Loucy (cell line): ENCODE data around the gene CHAMP1.
"Not testable (repeated sequence)": the region's sequence is repeated elsewhere in the genome, so short reads cannot be mapped to it uniquely, and the experiment has no call there.

Experiments used
- H2AFZ ChIP-seq: fragments of 200-600 bp; sonication (generic); 2 replicates; pipeline ENCODE4 v1.6.0; 2016; ENCODE audit warnings: antibody characterized with exemption, mild to moderate bottlenecking, low read length, moderate library complexity
- H3F3A ChIP-seq: fragments of 200-600 bp; 2 replicates; pipeline ENCODE4 v1.6.0; 2016; ENCODE audit warnings: antibody characterized with exemption, low read depth, mild to moderate bottlenecking
- H3K27me3 ChIP-seq: fragments of 200-600 bp; sonication (generic); 2 replicates; pipeline ENCODE4 v1.6.1; 2014; ENCODE audit warnings: low read length, mild to moderate bottlenecking; ENCODE audit not compliant: insufficient read depth, poor library complexity, severe bottlenecking
- H3K36me3 ChIP-seq: fragments of 200-600 bp; sonication (generic); 2 replicates; pipeline ENCODE4 v1.6.1; 2016; ENCODE audit warnings: low read length; ENCODE audit not compliant: insufficient read depth
- H3K4me1 ChIP-seq: fragments of 200-600 bp; sonication (generic); 2 replicates; pipeline ENCODE4 v1.5.1; 2014; ENCODE audit warnings: low read length, mild to moderate bottlenecking; ENCODE audit not compliant: insufficient read depth, poor library complexity, severe bottlenecking
- H3K4me2 ChIP-seq: fragments of 200-600 bp; sonication (generic); 2 replicates; pipeline ENCODE4 v1.6.0; 2014; ENCODE audit warnings: antibody characterized with exemption, low read length, low read depth, mild to moderate bottlenecking; ENCODE audit not compliant: poor library complexity, severe bottlenecking
- H3K4me3 ChIP-seq: fragments of 200-600 bp; sonication (generic); 2 replicates; pipeline ENCODE4 v1.5.1; 2014; ENCODE audit warnings: low read length, mild to moderate bottlenecking, mixed read lengths; ENCODE audit not compliant: poor library complexity, severe bottlenecking
- H3K79me2 ChIP-seq: fragments of 200-600 bp; sonication (generic); 2 replicates; pipeline ENCODE4 v1.6.1; 2014; ENCODE audit warnings: low read length; ENCODE audit not compliant: insufficient read depth
- H3K9ac ChIP-seq: fragments of 200-600 bp; sonication (generic); 2 replicates; pipeline ENCODE4 v1.6.0; 2014; ENCODE audit warnings: mild to moderate bottlenecking, low read depth, low read length, moderate library complexity; ENCODE audit not compliant: poor library complexity, severe bottlenecking
- H3K9me2 ChIP-seq: fragments of 200-600 bp; sonication (generic); replicated peaks from 2 replicates; pipeline ENCODE4 v1.6.1; 2016; ENCODE audit warnings: low read depth, low read length, mixed read lengths
- H3K9me3 ChIP-seq: fragments of 200-600 bp; sonication (generic); 2 replicates; pipeline ENCODE4 v1.6.1; 2014; ENCODE audit warnings: mild to moderate bottlenecking, antibody characterized with exemption, low read length, low read depth; ENCODE audit not compliant: insufficient read depth
- H4K20me1 ChIP-seq: fragments of 200-600 bp; sonication (generic); 2 replicates; pipeline ENCODE4 v1.6.0; 2014; ENCODE audit warnings: antibody characterized with exemption, low read length, mild to moderate bottlenecking; ENCODE audit not compliant: insufficient read depth, poor library complexity, severe bottlenecking
- EZH2phosphoT487 ChIP-seq: fragments of 200-600 bp; IDR thresholded peaks from 2 replicates; pipeline ENCODE4 v1.6.1; 2018; ENCODE audit warnings: antibody characterized with exemption, mild to moderate bottlenecking, moderate library complexity, borderline replicate concordance
- TF ChIP-seq, protein P1 (sequence below): fragments of 200-600 bp; sonication (generic); conservative IDR thresholded peaks from 2 replicates; pipeline ENCODE4 v1.5.1; 2014; ENCODE audit warnings: mild to moderate bottlenecking, antibody characterized with exemption, low read length

CHAMP1 gene

DNA sequence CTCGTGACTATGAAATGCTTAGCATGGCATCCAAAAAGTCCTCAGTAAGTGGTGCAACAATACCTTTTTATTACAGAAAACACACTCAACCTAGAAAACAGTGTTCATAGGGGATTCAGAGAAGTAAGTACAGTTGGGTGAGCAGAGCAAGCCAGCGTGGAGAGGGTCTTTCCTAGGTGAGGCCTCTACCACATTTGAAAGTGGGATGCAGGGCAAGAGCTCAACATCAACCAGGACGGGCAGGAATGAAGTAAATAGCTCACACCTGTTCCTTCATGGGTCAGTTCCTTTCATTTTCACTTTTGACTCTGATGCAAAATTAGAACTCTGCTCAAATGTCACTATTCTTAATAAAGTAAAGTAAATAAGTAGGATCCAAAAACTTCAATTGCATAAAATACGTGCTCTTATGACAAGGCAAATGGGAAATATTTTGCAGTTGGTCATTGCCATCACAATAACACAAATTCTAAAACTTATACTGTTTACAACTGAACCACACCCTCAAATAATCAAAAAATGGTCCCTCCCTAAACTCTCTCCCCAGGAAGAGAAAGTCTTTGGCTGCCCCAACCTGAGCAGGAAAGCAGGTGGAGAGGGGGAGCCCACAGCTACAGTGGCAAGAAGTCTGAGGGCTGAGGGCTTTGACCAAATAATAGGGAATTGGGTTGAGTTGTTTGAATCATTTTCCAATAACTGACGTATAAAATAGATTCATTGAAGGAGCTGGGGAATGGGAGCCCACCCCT, 20.2 kb downstream of the CHAMP1 start:
- Histone ChIP-seq H3K9ac (peak overlapping the region; percentile 41), H3F3A (peaks cover 1% of the 10 kb centered on the region; the same call in 1 of the 2 replicates), H2AFZ (peak overlapping the region; percentile 71), H3K4me3 (peak overlapping the region; percentile 38), H3K27me3 (no peaks in the 10 kb centered on the region), H3K9me2 (no peaks in the 10 kb centered on the region), H3K4me2 (peak overlapping the region; percentile 52), H4K20me1 (no peaks in the 10 kb centered on the region), H3K9me3 (no peaks in the 10 kb centered on the region), H3K79me2 (no peaks in the 10 kb centered on the region), H3K4me1 (peaks cover 44% of the 10 kb centered on the region), H3K36me3 (no peaks in the 10 kb centered on the region)
- TF ChIP-seq EZH2phosphoT487 = no peak
- TF ChIP-seq, protein P1, sequence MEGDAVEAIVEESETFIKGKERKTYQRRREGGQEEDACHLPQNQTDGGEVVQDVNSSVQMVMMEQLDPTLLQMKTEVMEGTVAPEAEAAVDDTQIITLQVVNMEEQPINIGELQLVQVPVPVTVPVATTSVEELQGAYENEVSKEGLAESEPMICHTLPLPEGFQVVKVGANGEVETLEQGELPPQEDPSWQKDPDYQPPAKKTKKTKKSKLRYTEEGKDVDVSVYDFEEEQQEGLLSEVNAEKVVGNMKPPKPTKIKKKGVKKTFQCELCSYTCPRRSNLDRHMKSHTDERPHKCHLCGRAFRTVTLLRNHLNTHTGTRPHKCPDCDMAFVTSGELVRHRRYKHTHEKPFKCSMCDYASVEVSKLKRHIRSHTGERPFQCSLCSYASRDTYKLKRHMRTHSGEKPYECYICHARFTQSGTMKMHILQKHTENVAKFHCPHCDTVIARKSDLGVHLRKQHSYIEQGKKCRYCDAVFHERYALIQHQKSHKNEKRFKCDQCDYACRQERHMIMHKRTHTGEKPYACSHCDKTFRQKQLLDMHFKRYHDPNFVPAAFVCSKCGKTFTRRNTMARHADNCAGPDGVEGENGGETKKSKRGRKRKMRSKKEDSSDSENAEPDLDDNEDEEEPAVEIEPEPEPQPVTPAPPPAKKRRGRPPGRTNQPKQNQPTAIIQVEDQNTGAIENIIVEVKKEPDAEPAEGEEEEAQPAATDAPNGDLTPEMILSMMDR = no peak

DNA sequence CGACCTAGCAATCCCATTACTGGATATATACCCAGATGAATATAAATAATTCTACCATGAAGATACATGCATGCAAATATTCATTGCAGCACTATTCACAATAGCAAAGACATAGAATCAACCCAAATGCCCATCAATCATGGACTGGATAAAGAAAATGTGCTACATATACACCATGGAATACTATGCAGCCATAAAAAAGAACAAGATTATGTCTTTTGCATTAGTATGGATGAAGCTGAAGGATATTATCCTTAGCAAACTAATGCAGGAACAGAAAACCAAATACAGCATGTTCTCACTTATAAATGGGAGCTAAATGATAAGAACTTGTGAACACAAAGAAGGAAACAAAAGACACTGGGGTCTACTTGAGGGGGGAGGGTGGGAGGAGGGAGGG, 22.2 kb downstream of the CHAMP1 start:
- not testable (repeated sequence) for H3F3A ChIP-seq, H3K9ac ChIP-seq, H3K4me3 ChIP-seq, H2AFZ ChIP-seq, H3K9me2 ChIP-seq, H3K79me2 ChIP-seq, H3K36me3 ChIP-seq, H3K4me2 ChIP-seq, H3K9me3 ChIP-seq, H4K20me1 ChIP-seq, H3K27me3 ChIP-seq
- peaks cover 62% of the 10 kb centered on the region for H3K4me1 ChIP-seq

DNA sequence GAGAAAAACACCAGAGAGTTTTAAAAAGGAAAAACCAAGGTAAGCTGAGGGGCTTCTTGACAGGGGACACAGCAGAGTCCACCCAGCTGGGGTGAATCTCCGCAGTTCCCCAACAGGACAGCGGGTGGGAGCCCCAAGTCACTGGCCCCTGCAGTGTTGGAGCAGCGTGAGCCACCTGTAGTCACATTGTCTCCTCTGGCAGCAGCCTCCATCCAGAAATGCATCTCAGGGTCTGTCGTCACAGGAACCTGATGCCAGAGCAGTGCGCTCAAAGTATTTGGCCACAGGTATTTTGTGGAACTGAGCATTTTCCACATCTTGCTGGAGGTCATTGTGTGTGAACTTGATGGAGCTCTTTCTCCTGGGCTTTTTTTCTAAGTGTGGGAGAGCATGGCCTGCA, 24.7 kb downstream of the CHAMP1 start:
- Histone ChIP-seq H3K4me2 (peak overlapping the region; percentile 91), H3K9ac (peak overlapping the region; percentile 78), H3K9me3 (no peaks in the 10 kb centered on the region), H2AFZ (no peak overlapping the region), H3K36me3 (no peaks in the 10 kb centered on the region), H3K79me2 (no peaks in the 10 kb centered on the region), H3F3A (peaks cover 7% of the 10 kb centered on the region; the same call in 1 of the 2 replicates), H3K4me1 (peaks cover 61% of the 10 kb centered on the region), H4K20me1 (no peaks in the 10 kb centered on the region), H3K9me2 (no peaks in the 10 kb centered on the region), H3K27me3 (no peaks in the 10 kb centered on the region), H3K4me3 (peak overlapping the region; percentile 69)
- TF ChIP-seq EZH2phosphoT487 = no peak
- TF ChIP-seq, protein P1 = no peak; the same call in 1 of the 2 replicates
